Measurements from ENCODE around the gene TLL1.

TLL1 gene

GRCh38 chr4:165872461-165873297 is at the start of gene TLL1:
TSS of gene TLL1 (plus strand) at chr4:165873237. CDS start at chr4:165873905, 668 bp downstream.
- DNase-seq, result no peak

GRCh38 chr4:165826166-165826565 is 46.9 kb upstream of the TLL1 start:
- no peak for DNase-seq

- DNase-seq, result no peak
Measured at GRCh38 chr4:165827018-165827417, 46.0 kb upstream of the TLL1 start.

GRCh38 chr4:165828928-165829327 is 44.1 kb upstream of the TLL1 start:
- DNase-seq, result no peak

- DNase-seq, result no peak
Measured at GRCh38 chr4:165834116-165834515, 38.9 kb upstream of the TLL1 start.

GRCh38 chr4:165838575-165838974 is 34.5 kb upstream of the TLL1 start:
- DNase-seq, result no peak

- no peak for DNase-seq
Measured at GRCh38 chr4:165839615-165840333, 33.3 kb upstream of the TLL1 start.

- no peak for DNase-seq
Measured at GRCh38 chr4:165842684-165843083, 30.4 kb upstream of the TLL1 start.

GRCh38 chr4:165844161-165844560 is 28.9 kb upstream of the TLL1 start:
- DNase-seq, result no peak

GRCh38 chr4:165851256-165851655 is 21.8 kb upstream of the TLL1 start:
- no peak for DNase-seq

GRCh38 chr4:165855191-165855590 is 17.8 kb upstream of the TLL1 start:
- DNase-seq, result no peak

GRCh38 chr4:165861363-165861762 is 11.7 kb upstream of the TLL1 start:
- DNase-seq, result no peak

- no peak for DNase-seq
Measured at GRCh38 chr4:165864271-165864670, 8.8 kb upstream of the TLL1 start.

GRCh38 chr4:165866019-165866650 is 6.9 kb upstream of the TLL1 start:
- DNase-seq, result no peak

GRCh38 chr4:165867961-165868360 is 5.1 kb upstream of the TLL1 start:
- no peak for DNase-seq

GRCh38 chr4:165873298-165874071 is 448 bp downstream of the TLL1 start:
- no peak for DNase-seq

- no peak for DNase-seq
Measured at GRCh38 chr4:165874072-165874790, 1.2 kb downstream of the TLL1 start.

- no peak for DNase-seq
Measured at GRCh38 chr4:165874791-165875371, 1.8 kb downstream of the TLL1 start.

GRCh38 chr4:165875446-165875845 is 2.4 kb downstream of the TLL1 start:
- DNase-seq, result no peak

- DNase-seq, result no peak
Measured at GRCh38 chr4:165877286-165877685, 4.2 kb downstream of the TLL1 start.

GRCh38 chr4:165879641-165880040 is 6.6 kb downstream of the TLL1 start:
- no peak for DNase-seq

GRCh38 chr4:165894159-165894558 is 21.1 kb downstream of the TLL1 start:
- DNase-seq, result no peak

Data from CD4-positive, alpha-beta T cell treated with Interleukin-21 for 1 hour (primary cell).